GM12878 (cell line): ENCODE measurements around the gene IKBIP. TPM values are rescaled to one million over a fixed set of nuclear protein-coding genes. Genes with fewer than 3 reads are reported as not detected.
A peak's percentile ranks its signal among the peaks of the same experiment; 100 is the strongest.

Experiments used
- ATAC-seq: fragments of 200-7000 bp; cut with Tn5 transposase; 3 replicates; pipeline ENCODE4 v1.9.1; 2020; ENCODE audit warnings: mild to moderate bottlenecking, moderate library complexity
- BruUV-seq: library from RNA; stranded (reverse); fragments of 400-500 nt; replicated peaks from 2 replicates; lab custom pipeline; 2021; lab: Mats Ljungman, UMichigan
- CTCF ChIA-PET: fragments of 300-600 bp; sonication (Branson Sonifier 250); formaldehyde crosslinking; extraction: SDS; loops from one replicate; lab custom pipeline; 2021; ENCODE audit warnings: inconsistent platforms; lab: Yijun Ruan, JAX
- POLR2A ChIA-PET: fragments of 350-600 bp; formaldehyde crosslinking; extraction: SDS; loops from one replicate; lab custom pipeline; 2021; ENCODE audit warnings: inconsistent platforms; lab: Charles Lee
- RAD21 ChIA-PET: fragments of 300-600 bp; sonication (Branson Sonifier 250); formaldehyde crosslinking; loops from one replicate; lab custom pipeline; 2023; ENCODE audit warnings: antibody characterized with exemption; ENCODE audit not compliant: unreplicated experiment; lab: Charles Lee
- SMC1A ChIA-PET: fragments of 300-600 bp; sonication (Branson Sonifier 250); formaldehyde crosslinking; loops from one replicate; lab custom pipeline; 2023; ENCODE audit not compliant: unreplicated experiment, uncharacterized antibody; lab: Charles Lee
- DNase-seq: peaks from one replicate; pipeline ENCODE4 v3.0.0-alpha.2; 2011; ENCODE audit warnings: low read depth, low spot score
- FAIRE-seq: peaks from 3 replicates; lab custom pipeline; 2011; peaks lifted over from hg19 to GRCh38; lab: Jason Lieb, UNC
- H2AFZ ChIP-seq: 2 replicates; pipeline ENCODE4 v1.6.0; 2011; ENCODE audit warnings: low read depth, low read length, control low read depth; ENCODE audit not compliant: control insufficient read depth
- H3K27ac ChIP-seq: 2 replicates; pipeline ENCODE4 v1.5.1; 2011; ENCODE audit warnings: control low read depth; ENCODE audit not compliant: control insufficient read depth, insufficient read depth
- H3K27me3 ChIP-seq, 2 experiments: replicated peaks in 1 of 2; 2 replicates each; pipeline versions ENCODE4 v1.6.0 to v1.6.1; 2011; ENCODE audit warnings: low read length in 1 of 2; ENCODE audit not compliant: control insufficient read depth in 2 of 2, insufficient read depth in 2 of 2
- H3K36me3 ChIP-seq, 2 experiments: 2 replicates each; pipeline ENCODE4 v1.5.1; 2011; ENCODE audit warnings: low read length in 1 of 2; ENCODE audit not compliant: control insufficient read depth in 2 of 2, insufficient read depth in 2 of 2
- H3K4me1 ChIP-seq: 2 replicates; pipeline ENCODE4 v1.6.1; 2011; ENCODE audit warnings: mild to moderate bottlenecking, low read length, moderate library complexity, mixed read lengths; ENCODE audit not compliant: control insufficient read depth, insufficient read depth
- H3K4me2 ChIP-seq: 2 replicates; pipeline ENCODE4 v1.6.0; 2011; ENCODE audit warnings: control low read depth; ENCODE audit not compliant: control insufficient read depth, insufficient read depth
- H3K4me3 ChIP-seq: fragments of 200-600 bp; sonication (generic); 2 replicates; pipeline ENCODE4 v1.5.1; 2016
- H3K79me2 ChIP-seq: 2 replicates; pipeline ENCODE4 v1.6.0; 2011; ENCODE audit warnings: low read length; ENCODE audit not compliant: control insufficient read depth, insufficient read depth
- H3K9ac ChIP-seq: 2 replicates; pipeline ENCODE4 v1.8.0; 2011; ENCODE audit warnings: low read length, control low read depth, mixed read lengths; ENCODE audit not compliant: control insufficient read depth, insufficient read depth
- H3K9me3 ChIP-seq: replicated peaks from 3 replicates; pipeline ENCODE4 v1.5.1; 2011; ENCODE audit warnings: mild to moderate bottlenecking, low read length; ENCODE audit not compliant: control insufficient read depth, insufficient read depth
- H4K20me1 ChIP-seq: 2 replicates; pipeline ENCODE4 v1.6.0; 2011; ENCODE audit not compliant: control insufficient read depth, insufficient read depth
- ASH2L ChIP-seq: fragments of 300-600, 200-600 bp; sonication (generic); IDR thresholded peaks from 2 replicates; pipeline ENCODE4 v1.6.1; 2017; ENCODE audit warnings: low read depth, mild to moderate bottlenecking, borderline replicate concordance
- BHLHE40 ChIP-seq, 2 experiments: fragments of 450-650 bp in 1 of 2; IDR thresholded peaks; 2 replicates each; pipeline ENCODE4 v1.6.1; 2011 to 2017; ENCODE audit warnings: low read depth in 2 of 2, borderline replicate concordance in 1 of 2, improper control_type of control experiment in 1 of 2, low read length in 1 of 2, mild to moderate bottlenecking in 1 of 2
- CHD1 ChIP-seq: IDR thresholded peaks from 2 replicates; pipeline ENCODE4 v1.6.1; 2012; ENCODE audit warnings: low read depth, low read length, improper control_type of control experiment
- CREB1 ChIP-seq: IDR thresholded peaks from 2 replicates; pipeline ENCODE4 v1.6.1; 2012; ENCODE audit warnings: low read depth, mild to moderate bottlenecking, inconsistent platforms
- CTCF ChIP-seq, 3 experiments: IDR thresholded peaks in 2 of 3; conservative IDR thresholded peaks in 1 of 3; 2 replicates each; pipeline ENCODE4 v1.5.1; 2011; ENCODE audit warnings: low read depth in 3 of 3, low read length in 3 of 3, mild to moderate bottlenecking in 3 of 3, control low read depth in 2 of 3, moderate library complexity in 2 of 3, inconsistent platforms in 1 of 3, mixed read lengths in 1 of 3; ENCODE audit not compliant: control insufficient read depth in 2 of 3, insufficient read depth in 1 of 3; ENCODE audit errors: extremely low read depth in 1 of 3
- E2F8 ChIP-seq: fragments of 450-650 bp; IDR thresholded peaks from 2 replicates; pipeline ENCODE4 v1.6.1; 2018; ENCODE audit warnings: mild to moderate bottlenecking, low read depth, moderate library complexity; ENCODE audit not compliant: partially characterized antibody
- ESRRA ChIP-seq: IDR thresholded peaks from 2 replicates; pipeline ENCODE4 v1.6.1; 2012; ENCODE audit warnings: mild to moderate bottlenecking, low read length, improper control_type of control experiment
- MXI1 ChIP-seq: fragments of 150-350 bp; IDR thresholded peaks from 2 replicates; pipeline ENCODE4 v1.6.1; 2011; ENCODE audit warnings: low read depth, mild to moderate bottlenecking, inconsistent platforms, low read length, improper control_type of control experiment
- NFYB ChIP-seq: IDR thresholded peaks from 2 replicates; pipeline ENCODE4 v1.6.1; 2011; ENCODE audit warnings: low read depth, mild to moderate bottlenecking, low read length, improper control_type of control experiment, moderate library complexity; ENCODE audit not compliant: insufficient read depth
- POLR2AphosphoS2 ChIP-seq: IDR thresholded peaks from 2 replicates; pipeline ENCODE4 v1.6.1; 2011; ENCODE audit warnings: low read depth, mild to moderate bottlenecking, low read length, improper control_type of control experiment, moderate library complexity
- POLR2AphosphoS5 ChIP-seq: IDR thresholded peaks from 2 replicates; pipeline ENCODE4 v1.6.1; 2011; ENCODE audit warnings: mild to moderate bottlenecking, low read length, inconsistent platforms
- POU2F2 ChIP-seq: IDR thresholded peaks from 3 replicates; pipeline ENCODE4 v1.6.1; 2011; ENCODE audit warnings: low read depth, mild to moderate bottlenecking, low read length, borderline replicate concordance
- RFX5 ChIP-seq: IDR thresholded peaks from 2 replicates; pipeline ENCODE4 v1.6.1; 2011; ENCODE audit warnings: low read depth, low read length, improper control_type of control experiment
- SMAD1 ChIP-seq: fragments of 450-650 bp; IDR thresholded peaks from 2 replicates; pipeline ENCODE4 v1.6.1; 2018; ENCODE audit warnings: mild to moderate bottlenecking, low read depth; ENCODE audit not compliant: partially characterized antibody
- SREBF1 ChIP-seq: IDR thresholded peaks from 2 replicates; pipeline ENCODE4 v1.6.1; 2012; ENCODE audit warnings: mild to moderate bottlenecking, low read length
- SREBF2 ChIP-seq: IDR thresholded peaks from 2 replicates; pipeline ENCODE4 v1.6.1; 2012; ENCODE audit warnings: mild to moderate bottlenecking, low read length
- ZNF207 ChIP-seq: fragments of 450-650 bp; IDR thresholded peaks from 2 replicates; pipeline ENCODE4 v1.6.1; 2014; ENCODE audit warnings: antibody characterized with exemption, mild to moderate bottlenecking, borderline replicate concordance
- ZNF622 ChIP-seq: fragments of 450-650 bp; IDR thresholded peaks from 2 replicates; pipeline ENCODE4 v1.6.1; 2017; ENCODE audit warnings: mild to moderate bottlenecking, inconsistent platforms
- WGBS: methylation state at CpG from one replicate; pipeline ENCODE4 v1.1.6; 2016; ENCODE audit warnings: low lambda C conversion rate; ENCODE audit not compliant: insufficient replicate concordance, insufficient coverage; ENCODE audit errors: missing lambda C conversion rate; 5-methylcytosine and 5-hydroxymethylcytosine counted together
- in situ Hi-C: fragments of 300-500 bp; cut with MboI; formaldehyde crosslinking; loops from 9 replicates; pipeline ENCODE4 v1.14.3; 2018; ENCODE audit warnings: mixed read lengths
- intact Hi-C: fragments of 100-400 bp; cut with micrococcal nuclease; formaldehyde crosslinking; loops from one replicate; pipeline ENCODE4 v1.14.2; 2022; ENCODE audit not compliant: unreplicated experiment
- polyA plus RNA-seq, 11 experiments: library from polyadenylated mRNA; depleted of rRNA in 4 of 11; unstranded in 6 of 11; stranded (reverse) in 5 of 11; fragments of >200 nt; fragmentation: Nextera tagmentation in 4 of 11; fragmentation: Illumina TruSeq in 1 of 11; extraction: Ambion mirVana in 4 of 11; extraction: Trizol in 1 of 11; gene quantifications; 1 replicate in 1 of 11; 2 replicates in 10 of 11; pipeline versions ENCODE4 v1.2.1 to v1.2.3, GENCODE V29; 2011 to 2016; ENCODE audit warnings: inconsistent platforms in 2 of 11, missing spikeins in 2 of 11, low read depth in 1 of 11
- total RNA-seq, 4 experiments: library from RNA; depleted of rRNA in 3 of 4; stranded (reverse); fragments of >200 nt in 3 of 4; fragmentation: Illumina TruSeq in 1 of 4; extraction: Trizol in 1 of 4; gene quantifications; 2 replicates each; pipeline versions ENCODE4 v1.2.1 to v1.2.3, GENCODE V29; 2013 to 2021

Gene IKBIP
- total and polyA plus RNA-seq, 10 of the 15 experiments (the other 5 are each of a cell fraction or from before 2014, with no cell fraction given), result 5.4 to 34.5 (median 18.4) TPM

- Histone ChIP-seq H3K9ac (peak within 1 kb of the TSS; percentile 99), H3K27ac (peak within 1 kb of the TSS; percentile 84), H2AFZ (peak within 1 kb of the TSS; percentile 60), H3K9me3 (no peaks in the 10 kb centered on the region), H3K4me1 (no peaks in the 10 kb centered on the region), H3K79me2 (peaks cover 51% of the 10 kb centered on the region), H3K4me3 (peak within 1 kb of the TSS; percentile 87), H3K4me2 (peak within 1 kb of the TSS; percentile 91), H3K27me3 (no peaks in the 10 kb centered on the region), H4K20me1 (no peaks in the 10 kb centered on the region; the same call in 1 of the 2 replicates), H3K36me3 (peaks cover 2 to 15% of the 10 kb centered on the region in 2 experiments)
- under 1% methylated on average over 67 of the region's 67 CpGs for WGBS
- SMC1A ChIA-PET, result interaction anchor here (0.7 to 7.0 kb wide), 14 partner anchors 10 to 167 kb away, joined by 3 to 54 read pairs (median 10); partner anchors contain the start of genes APAF1 and IKBIP
- ATAC-seq (peak; percentile 98), FAIRE-seq (peak; percentile 83), DNase-seq (peak; percentile 95)
- intact Hi-C loops (loop anchor here (1.0 to 5.0 kb wide), 3 partner anchors 51 to 90 kb away; partner anchors contain the start of genes IKBIP and TMPO), in situ Hi-C loops (no loop called here)
- BruUV-seq, result no TSS peak
- POLR2A ChIA-PET, result interaction anchor here (0.6 to 5.1 kb wide), 23 partner anchors 9 to 1710 kb away, joined by 3 to 49 read pairs (median 4); partner anchors contain the start of gene IKBIP
- CTCF ChIA-PET, result interaction anchor here (0.7 to 5.3 kb wide), 16 partner anchors 9 to 405 kb away, joined by 3 to 48 read pairs (median 4); no protein-coding TSS in a partner anchor
- RAD21 ChIA-PET, result interaction anchor here (0.7 to 5.1 kb wide), 14 partner anchors 17 to 251 kb away, joined by 3 to 27 read pairs (median 4); partner anchors contain the start of genes APAF1 and IKBIP
- TF ChIP-seq E2F8, result peak; percentile 85
- peak; percentile 78; the same call in 1 of the 2 replicates for TF ChIP-seq ZNF207
- TF ChIP-seq POLR2AphosphoS5, result peak; percentile 99
- TF ChIP-seq POU2F2, result peak; percentile 92
- TF ChIP-seq ASH2L, result 0 out of 2 replicates have a peak, but pooled peaks have one; percentile 34
- peak; percentile 90 for TF ChIP-seq MXI1
- TF ChIP-seq RFX5, result peak; percentile 79
- TF ChIP-seq ZNF622, result no peak
- TF ChIP-seq SREBF1, result peak; percentile 50; the same call in 1 of the 2 replicates
- TF ChIP-seq ESRRA, result peak; percentile 87; the same call in 1 of the 2 replicates
- peak; percentile 96 for TF ChIP-seq POLR2AphosphoS2
- TF ChIP-seq SREBF2, result peak; percentile 78; the same call in 1 of the 2 replicates
- peak; percentile 100 for TF ChIP-seq CREB1
- TF ChIP-seq CTCF (IDR thresholded peaks at IDR 0.05 in 2 of 3, conservative IDR thresholded peaks at IDR 0.05 in 1 of 3; ENCODE audit: control insufficient read depth in 2 of 3, extremely low read depth in 1 of 3, insufficient read depth in 1 of 3, low read depth in 3 of 3, low read length in 3 of 3), result no peak
- peak; percentile 68 for TF ChIP-seq SMAD1
- 0 out of 2 replicates have a peak, but pooled peaks have one; percentile 34 for TF ChIP-seq CHD1
- peak; percentile 49 to 69; a peak in 3 of 4 replicates for TF ChIP-seq BHLHE40 (IDR thresholded peaks at IDR 0.05; ENCODE audit: borderline replicate concordance in 1 of 2, low read depth in 2 of 2, low read length in 1 of 2)
- peak; percentile 64; the same call in 1 of the 2 replicates for TF ChIP-seq NFYB
Measured at GRCh38 chr12:98593351-98594049, 51.1 kb downstream of the IKBIP start, which contains the start of gene SLC25A3. Gene SLC25A3 (plus strand): TSS chr12:98593686. CDS start chr12:98593979, 293 bp downstream.
